Omental fat pad (tissue), 4 donors: ENCODE data around the gene SNRNP70. TPM values are rescaled to one million over a fixed set of nuclear protein-coding genes. Genes with fewer than 3 reads are reported as not detected.
A peak's percentile ranks its signal among the peaks of the same experiment; 100 is the strongest.

Source experiments
- ATAC-seq: fragments of 150-250 bp; one replicate; pipeline ENCODE4 v1.9.1; 2016; ENCODE audit warnings: mild to moderate bottlenecking, moderate library complexity; ENCODE audit not compliant: low FRiP score
- DNase-seq: peaks from one replicate; pipeline ENCODE4 v3.0.0-alpha.2; 2019; ENCODE audit warnings: low spot score
- total RNA-seq, 4 donors: library from RNA; depleted of rRNA; stranded (reverse); fragments of >200 nt; gene quantifications; one replicate each; pipeline ENCODE4 v1.1.0, GENCODE V29; 2016
- TF ChIP-seq, protein P1 (sequence below), 3 donors: fragments of 450-650 bp; IDR thresholded peaks; one replicate each; pipeline ENCODE4 v1.5.1; 2016 to 2017; ENCODE audit warnings: antibody characterized with exemption in 3 of 3, mild to moderate bottlenecking in 3 of 3, moderate library complexity in 2 of 3

The SNRNP70 gene
- total RNA-seq, 4 donors from 2014 or later, result 132 to 314 (median 207) TPM

DNA sequence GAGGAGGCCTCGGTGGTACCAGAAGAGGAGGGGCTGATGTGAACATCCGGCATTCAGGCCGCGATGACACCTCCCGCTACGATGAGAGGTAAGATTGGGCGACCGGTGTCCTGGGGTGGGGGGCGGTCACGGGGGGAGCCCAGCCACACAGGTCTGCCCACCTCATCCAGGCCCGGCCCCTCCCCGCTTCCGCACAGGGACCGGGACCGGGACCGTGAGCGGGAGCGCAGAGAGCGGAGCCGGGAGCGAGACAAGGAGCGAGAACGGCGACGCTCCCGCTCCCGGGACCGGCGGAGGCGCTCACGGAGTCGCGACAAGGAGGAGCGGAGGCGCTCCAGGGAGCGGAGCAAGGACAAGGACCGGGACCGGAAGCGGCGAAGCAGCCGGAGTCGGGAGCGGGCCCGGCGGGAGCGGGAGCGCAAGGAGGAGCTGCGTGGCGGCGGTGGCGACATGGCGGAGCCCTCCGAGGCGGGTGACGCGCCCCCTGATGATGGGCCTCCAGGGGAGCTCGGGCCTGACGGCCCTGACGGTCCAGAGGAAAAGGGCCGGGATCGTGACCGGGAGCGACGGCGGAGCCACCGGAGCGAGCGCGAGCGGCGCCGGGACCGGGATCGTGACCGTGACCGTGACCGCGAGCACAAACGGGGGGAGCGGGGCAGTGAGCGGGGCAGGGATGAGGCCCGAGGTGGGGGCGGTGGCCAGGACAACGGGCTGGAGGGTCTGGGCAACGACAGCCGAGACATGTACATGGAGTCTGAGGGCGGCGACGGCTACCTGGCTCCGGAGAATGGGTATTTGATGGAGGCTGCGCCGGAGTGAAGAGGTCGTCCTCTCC lies 22.6 kb downstream of the SNRNP70 start:
- TF ChIP-seq, protein P1, sequence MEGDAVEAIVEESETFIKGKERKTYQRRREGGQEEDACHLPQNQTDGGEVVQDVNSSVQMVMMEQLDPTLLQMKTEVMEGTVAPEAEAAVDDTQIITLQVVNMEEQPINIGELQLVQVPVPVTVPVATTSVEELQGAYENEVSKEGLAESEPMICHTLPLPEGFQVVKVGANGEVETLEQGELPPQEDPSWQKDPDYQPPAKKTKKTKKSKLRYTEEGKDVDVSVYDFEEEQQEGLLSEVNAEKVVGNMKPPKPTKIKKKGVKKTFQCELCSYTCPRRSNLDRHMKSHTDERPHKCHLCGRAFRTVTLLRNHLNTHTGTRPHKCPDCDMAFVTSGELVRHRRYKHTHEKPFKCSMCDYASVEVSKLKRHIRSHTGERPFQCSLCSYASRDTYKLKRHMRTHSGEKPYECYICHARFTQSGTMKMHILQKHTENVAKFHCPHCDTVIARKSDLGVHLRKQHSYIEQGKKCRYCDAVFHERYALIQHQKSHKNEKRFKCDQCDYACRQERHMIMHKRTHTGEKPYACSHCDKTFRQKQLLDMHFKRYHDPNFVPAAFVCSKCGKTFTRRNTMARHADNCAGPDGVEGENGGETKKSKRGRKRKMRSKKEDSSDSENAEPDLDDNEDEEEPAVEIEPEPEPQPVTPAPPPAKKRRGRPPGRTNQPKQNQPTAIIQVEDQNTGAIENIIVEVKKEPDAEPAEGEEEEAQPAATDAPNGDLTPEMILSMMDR (IDR thresholded peaks at IDR 0.05), result no peak
- no peak for ATAC-seq
- no peak for DNase-seq

DNA sequence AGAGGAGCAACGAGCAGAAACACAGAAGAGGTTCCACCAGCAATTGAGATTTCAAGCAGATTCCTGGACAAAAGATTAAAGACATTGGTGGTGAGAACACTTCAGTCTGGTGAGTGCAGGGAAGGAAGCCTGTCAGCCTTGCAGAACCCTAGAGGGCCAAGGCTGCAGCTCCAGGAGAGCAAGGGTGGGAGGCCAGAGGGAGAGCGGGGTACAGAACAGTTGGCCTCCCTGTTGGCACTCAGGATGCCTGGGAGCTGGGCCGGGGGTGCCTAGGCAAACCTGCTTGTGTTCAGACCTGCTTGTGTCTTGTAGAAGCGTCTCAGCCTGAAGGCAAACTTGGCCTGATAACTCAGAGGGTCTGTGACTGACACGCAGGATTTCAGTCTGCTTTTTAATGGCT lies 23.8 kb downstream of the SNRNP70 start:
- DNase-seq (no peak), ATAC-seq (no peak)
- TF ChIP-seq, protein P1 (IDR thresholded peaks at IDR 0.05), result no peak

DNA sequence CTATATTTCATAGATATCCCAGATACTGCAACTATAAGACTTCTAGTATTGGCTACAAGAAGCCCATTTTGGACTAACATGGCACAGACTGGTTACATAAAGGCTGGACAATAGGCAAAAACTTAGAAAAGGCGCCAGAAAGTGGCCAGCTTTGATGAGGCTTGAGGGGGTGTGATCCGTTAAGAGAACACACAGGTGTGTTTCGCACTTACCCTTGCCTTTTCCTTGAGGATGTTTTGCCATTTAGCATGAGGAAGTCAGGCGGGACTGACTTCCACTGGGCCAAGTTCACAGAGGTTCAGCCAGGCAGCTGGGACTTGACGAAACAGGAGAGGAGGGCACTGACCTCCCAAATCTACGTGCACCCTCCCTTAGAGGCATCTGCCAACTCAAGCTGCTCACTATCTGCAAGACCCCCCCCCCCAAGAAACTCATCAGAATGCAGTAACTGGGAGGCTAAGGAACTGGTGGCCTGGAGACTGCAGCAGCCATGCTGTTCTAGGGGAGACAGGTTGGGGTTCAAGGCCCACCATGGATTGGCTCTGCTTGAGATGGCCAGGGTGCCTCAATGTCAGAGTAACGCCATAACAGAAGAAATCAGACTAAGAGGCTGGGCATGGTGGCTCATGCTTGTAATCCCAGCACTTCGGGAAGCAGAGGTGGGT lies 24.4 kb downstream of the SNRNP70 start:
- DNase-seq (no peak), ATAC-seq (no peak)
- TF ChIP-seq, protein P1 (IDR thresholded peaks at IDR 0.05), result no peak

DNA sequence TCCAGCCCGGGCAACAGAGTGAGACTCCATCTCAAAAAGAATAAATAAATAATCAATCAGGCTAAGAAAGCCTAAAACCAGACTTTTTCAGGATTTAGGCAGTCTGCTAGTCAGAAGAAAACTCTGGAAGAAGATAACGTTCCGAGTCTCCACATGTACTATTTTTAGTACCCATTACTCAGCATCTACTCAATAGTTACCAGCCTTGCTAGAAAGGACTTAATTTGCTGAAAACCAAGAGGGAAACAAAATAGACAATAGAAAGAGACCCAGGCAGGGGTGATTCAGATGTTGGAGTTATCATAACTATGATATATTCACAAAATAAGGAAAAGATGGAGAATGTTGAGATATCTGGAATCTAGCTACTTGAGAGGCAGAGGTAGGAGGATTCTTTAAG lies 25.3 kb downstream of the SNRNP70 start:
- ATAC-seq (no peak), DNase-seq (no peak)
- TF ChIP-seq, protein P1 (IDR thresholded peaks at IDR 0.05), result no peak

DNA sequence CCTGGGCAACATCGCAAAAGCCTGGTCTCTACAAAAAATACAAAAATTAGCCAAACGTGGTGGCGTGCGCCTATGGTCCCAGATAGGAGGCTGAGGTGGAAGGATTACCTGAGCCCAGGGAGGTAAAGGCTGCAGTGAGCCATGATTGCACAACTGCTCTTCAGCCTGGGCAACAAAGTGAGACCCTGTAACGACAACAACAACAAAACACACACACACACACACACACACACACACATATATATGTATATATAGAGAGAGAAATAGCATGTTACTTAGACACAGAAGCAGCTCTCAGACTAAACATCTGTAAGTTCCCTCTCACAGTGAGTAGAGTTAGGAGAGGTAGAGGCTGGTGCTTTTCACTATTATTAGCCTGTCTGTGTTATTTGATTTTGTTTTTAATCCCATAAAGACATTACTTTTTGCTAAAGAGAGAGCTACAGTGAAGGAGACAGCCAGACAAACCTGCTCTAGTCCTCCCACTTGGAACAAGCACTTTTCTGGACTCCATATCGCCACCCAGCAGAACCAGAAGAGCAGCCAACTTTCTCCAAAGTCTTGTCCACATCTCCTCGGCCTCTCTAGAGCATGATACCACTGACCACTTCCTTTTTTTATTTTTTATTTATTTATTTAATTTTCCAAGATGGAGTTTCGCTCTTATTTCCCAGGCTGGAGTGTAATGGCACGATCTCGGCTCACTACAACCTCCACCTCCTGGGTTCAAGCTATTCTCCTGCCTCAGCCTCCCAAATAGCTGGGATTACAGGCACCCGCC lies 26.2 kb downstream of the SNRNP70 start:
- ATAC-seq (no peak), DNase-seq (no peak)
- TF ChIP-seq, protein P1 (IDR thresholded peaks at IDR 0.05), result no peak

DNA sequence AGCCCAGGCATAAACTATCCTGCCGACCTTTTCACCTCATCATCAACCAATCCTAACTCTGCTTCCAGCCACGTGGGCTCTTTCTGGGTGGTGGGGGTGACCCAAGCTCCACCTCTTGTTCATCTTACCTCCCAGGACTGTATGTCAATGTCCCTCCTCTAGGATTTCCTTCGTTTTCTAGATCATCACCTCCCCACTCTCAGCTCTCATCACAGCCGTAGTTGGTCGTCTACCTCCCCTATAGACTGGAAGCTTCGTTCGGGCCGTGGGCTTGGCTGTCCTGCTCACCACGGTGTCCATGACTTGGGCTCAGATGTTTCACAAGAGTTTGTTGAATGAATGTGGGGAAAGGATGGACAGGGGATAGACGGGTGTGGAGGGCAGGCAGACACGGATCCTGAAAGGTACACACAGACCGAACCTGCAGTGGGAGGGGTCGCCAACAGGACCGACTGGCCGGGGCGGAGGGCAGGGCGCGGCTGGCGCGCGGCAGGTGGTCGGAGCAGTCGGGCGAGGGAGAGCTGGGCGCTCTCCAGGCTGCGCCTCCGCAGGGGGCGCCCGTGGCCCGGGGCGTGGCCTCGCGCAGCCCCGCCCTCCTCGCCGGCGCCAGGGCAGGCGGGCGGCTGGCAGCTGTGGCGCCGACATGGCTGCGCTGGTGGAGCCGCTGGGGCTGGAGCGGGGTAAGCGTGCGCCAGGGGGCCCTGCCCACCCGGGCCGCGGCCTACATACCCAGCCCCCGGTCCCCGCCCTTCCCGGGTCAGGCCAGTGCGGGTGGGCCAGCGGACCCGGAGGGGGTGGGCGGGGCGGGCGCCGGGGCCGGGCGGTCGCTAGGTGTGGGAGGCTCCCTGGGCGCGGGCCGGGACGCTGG lies 28.7 kb downstream of the SNRNP70 start, which contains the start of gene LIN7B:
TSS of gene LIN7B (plus strand) at position 609 of the 868 bp plus-strand sequence. CDS start at position 644, 35 bp downstream.
- TF ChIP-seq, protein P1 (IDR thresholded peaks at IDR 0.05), result no peak
- ATAC-seq (peak; percentile 70), DNase-seq (no peak)
